Measurements from ENCODE around the gene NHLRC3. TPM values are rescaled to one million over a fixed set of nuclear protein-coding genes. Genes with fewer than 3 reads are reported as not detected.
"Not testable (repeated sequence)": the region's sequence is repeated elsewhere in the genome, so short reads cannot be mapped to it uniquely, and the experiment has no call there.

NHLRC3 gene
- total RNA-seq, 1 donor from 2014 or later, result 19.5 TPM

DNA sequence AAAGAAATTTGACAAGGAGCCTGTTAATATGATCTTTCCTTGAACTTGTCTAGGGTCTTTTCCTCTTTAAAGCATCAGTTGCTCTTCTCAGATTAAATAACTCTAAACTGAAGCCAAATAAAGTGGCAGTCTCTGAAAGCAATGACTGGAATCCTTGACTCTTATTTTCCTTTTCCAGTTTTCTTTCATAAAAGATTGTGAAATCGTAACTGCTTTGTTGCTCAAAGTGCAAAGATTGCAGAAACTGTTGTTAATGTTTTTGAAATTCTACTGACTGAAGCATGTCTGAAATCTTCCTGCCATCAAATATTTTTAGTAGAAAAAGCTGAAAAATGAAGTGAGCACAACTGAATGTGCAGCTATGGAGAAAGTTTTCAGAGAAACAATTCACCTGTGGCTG lies 1.9 kb downstream of the NHLRC3 start:
- no peak for DNase-seq (ENCODE audit: low read depth)

DNA sequence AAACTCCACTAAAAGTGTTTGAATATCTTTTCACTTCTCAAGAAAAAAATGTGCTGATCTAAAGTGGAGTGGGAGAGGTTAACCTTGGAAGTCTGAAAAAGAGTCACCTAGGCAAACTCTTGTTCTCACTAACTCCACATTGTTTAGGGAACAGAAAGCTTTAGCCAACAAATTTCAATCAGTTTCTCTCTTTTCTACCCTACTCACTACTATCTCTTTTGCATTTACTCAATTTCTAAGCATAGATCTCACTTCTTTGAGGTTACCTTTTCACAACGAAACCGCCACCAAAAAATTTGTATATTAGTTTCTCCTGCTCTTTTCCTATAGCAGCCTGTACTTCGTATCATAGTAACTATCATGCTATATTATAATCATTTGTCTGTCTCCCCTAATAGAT lies 6.3 kb downstream of the NHLRC3 start:
- no peak for DNase-seq (ENCODE audit: low read depth)

DNA sequence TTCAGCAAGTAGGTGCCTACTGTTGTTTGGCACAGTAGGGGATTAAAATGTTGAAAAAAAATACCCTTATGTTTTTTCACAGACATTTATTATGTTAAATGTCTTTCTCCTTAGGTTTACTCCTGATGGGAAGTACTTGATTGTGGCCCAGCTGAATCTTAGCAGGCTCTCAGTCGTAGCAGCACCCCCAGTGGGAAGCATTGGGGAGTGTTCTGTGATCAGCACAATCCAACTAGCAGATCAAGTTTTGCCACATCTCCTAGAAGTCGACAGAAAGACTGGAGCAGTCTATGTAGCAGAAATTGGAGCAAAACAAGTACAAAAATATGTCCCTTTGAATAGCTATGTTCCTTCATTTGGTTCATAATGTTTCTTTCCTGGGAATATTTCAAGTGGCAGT lies 9.3 kb downstream of the NHLRC3 start:
- no peak for DNase-seq (ENCODE audit: low read depth)

DNA sequence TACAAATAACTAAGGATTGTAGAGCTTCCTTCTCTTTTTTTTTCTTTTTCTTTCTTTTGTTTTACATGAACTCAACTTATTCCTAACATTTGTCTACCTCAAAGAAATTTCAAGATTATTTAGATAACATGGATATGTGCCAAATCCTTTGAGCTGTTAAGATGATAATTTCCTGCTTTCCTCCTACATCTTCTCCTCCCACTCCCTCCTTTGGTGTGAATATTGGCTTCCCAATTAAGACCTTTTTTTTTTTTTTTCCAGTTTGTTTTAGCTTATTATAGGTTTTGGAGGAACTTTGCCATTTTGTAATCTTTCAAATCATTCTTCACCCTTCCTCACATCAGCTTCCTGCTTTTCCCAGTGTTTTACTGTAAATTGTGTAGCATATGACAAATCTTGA lies 10.6 kb downstream of the NHLRC3 start:
- DNase-seq (ENCODE audit: low read depth), result no peak

- no peak for DNase-seq (ENCODE audit: low read depth)
These were observed 11.0 kb downstream of the NHLRC3 start for GRCh38 chr13:39049274-39049673.

DNA sequence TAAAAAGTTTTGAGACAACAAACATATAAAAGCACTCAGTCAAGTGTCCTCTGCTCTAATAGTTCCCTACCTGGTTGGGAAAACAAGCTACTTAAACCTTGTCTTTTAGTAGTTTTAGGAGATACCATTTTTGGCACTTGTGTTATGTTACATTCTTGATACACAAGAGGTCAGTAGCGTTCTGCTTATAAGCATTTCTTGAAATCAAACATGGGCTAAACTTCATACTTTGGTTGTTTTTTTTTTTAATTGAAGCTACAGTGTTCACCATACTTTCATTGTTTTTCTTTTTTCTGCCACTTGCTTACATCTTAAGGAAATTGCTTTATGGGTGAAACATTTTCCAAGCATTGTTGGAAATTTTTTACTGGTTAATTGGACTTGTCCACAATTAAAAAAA lies 12.9 kb downstream of the NHLRC3 start:
- DNase-seq (ENCODE audit: low read depth), result peak; percentile 40

GRCh38 chr13:39052944-39053343 lies 14.7 kb downstream of the NHLRC3 start:
- no peak for DNase-seq (ENCODE audit: low read depth)

DNA sequence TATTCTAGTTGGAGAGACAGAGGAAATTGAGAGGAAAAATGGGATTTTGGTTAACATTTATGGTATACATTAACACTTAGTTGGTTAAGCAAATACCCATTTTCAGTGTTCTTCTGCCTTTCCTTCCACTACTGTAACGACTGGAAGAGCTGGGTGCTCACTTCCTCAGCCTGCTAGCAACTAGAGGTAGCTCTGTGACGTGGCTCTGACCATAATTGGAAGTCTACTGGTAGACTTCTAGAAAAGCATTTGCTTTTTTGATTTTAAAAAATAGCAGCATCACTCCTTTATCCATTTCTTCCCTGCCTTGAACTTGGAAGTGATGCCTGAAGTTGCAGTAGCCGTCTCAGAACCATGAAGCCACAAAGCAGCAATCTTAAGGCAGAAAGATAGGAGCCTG lies 15.9 kb downstream of the NHLRC3 start:
- DNase-seq (ENCODE audit: low read depth), result no peak

DNA sequence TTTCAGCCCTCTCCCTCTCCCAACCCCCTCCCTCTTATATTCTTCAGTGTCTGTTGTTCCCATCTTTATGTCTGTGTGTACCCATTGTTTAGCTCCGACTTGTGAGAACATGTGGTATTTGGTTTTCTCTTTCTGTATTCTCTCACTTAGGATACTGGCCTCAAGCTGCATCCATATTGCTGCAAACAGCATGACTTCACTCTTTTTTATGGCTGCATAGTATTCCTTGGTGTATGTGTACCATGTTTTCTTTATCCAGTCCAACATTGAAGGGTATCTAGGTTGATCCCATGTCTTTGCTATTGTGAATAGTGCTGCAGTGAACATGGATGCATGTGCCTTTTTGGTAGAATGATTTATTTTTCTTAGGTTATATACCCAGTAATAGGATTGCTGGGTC lies 17.8 kb downstream of the NHLRC3 start:
- no peak for DNase-seq (ENCODE audit: low read depth)

- no peak for DNase-seq (ENCODE audit: low read depth)
These were observed 19.8 kb downstream of the NHLRC3 start for GRCh38 chr13:39058040-39058439.

DNA sequence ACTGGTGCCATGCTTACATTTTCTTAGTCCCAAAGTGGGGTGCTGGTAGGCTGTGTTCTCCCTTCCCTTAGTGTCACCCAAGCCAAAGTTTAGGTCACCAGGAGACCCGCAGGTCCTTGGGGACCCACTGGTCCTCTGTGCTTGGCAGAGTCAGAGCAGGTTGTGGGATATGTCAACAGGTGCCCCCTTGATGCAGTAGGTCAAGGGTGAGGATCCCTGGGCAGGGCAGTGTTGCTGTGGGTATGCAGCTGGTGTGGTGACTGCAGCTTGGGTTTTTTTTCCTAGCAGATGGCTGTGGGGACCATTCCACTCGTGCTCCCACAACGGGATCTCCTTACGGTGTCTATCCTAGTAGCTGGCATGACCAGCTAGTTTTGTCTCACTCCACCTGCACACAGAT lies 23.7 kb downstream of the NHLRC3 start:
- peak; percentile 73 for DNase-seq (ENCODE audit: low read depth)

DNA sequence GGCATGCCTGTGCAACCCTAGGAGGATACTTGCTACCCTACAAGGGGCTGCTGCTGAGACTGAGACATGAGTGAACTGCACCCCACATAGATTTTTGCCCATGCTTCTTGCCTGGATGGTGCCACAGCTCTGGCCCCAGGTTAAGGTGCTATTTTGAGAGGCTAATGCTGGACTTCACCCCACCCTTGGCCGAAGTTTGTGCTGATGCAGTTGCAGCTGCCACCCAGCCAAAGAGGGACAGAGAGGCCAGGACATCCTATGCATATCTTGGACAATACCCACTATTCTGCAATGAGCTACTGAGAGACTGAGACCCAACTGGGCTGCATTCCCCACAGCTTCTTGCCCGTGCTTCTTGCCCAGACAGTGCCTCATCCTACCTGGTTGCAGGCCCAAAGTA lies 34.6 kb downstream of the NHLRC3 start:
- no peak for DNase-seq (ENCODE audit: low read depth)

GRCh38 chr13:39073983-39074382 lies 35.7 kb downstream of the NHLRC3 start:
- no peak for DNase-seq (ENCODE audit: low read depth)

- DNase-seq (ENCODE audit: low read depth), result not testable (repeated sequence)
These were observed 48.1 kb downstream of the NHLRC3 start for GRCh38 chr13:39086251-39086945.

DNA sequence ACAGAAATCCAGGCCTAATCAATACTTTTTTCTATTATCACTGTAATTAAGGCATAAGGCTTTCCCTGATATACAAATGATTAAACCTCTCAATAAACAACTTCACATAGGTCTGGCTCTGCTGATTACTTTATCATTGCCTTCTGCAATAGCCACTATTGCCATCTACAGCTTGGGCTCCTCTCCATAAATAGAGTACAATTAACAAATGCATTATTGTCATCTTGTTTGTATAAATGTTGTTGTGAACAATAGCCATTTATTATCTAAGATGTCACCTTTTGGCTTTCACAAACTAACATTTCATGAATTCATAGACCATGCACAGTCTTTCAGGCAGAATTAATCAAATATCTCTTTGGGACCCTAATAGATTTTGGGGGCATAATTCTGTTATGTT lies 53.3 kb downstream of the NHLRC3 start:
- no peak for DNase-seq (ENCODE audit: low read depth)

DNA sequence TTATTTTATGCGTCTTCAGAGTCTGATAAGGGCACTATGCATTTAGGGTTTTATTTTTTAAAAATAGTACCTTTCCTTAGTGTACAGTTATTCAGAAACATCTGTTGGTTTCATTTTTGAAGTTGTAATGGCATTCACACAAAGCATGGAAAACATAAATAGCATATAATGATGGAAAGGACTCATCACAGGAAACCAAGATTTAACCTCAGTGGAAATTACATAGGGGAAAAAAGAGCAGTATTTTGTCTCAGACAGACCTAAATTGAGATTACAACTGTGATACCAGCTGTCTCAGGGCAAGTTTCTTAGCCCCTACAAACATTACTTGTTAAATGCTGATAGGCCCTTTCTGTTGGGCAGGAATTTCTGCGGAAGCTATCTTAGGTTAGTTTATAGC lies 57.2 kb downstream of the NHLRC3 start:
- no peak for DNase-seq (ENCODE audit: low read depth)

GRCh38 chr13:39099231-39099630 lies 61.0 kb downstream of the NHLRC3 start:
- no peak for DNase-seq (ENCODE audit: low read depth)

Other genes starting within 250 kb of the NHLRC3 start
- not detected in 2 replicates for gene STOML3, start 47.6 kb upstream of the NHLRC3 start, total RNA-seq
- 10.9 and 16.1 TPM in 2 replicates for gene PROSER1, start 367 bp upstream of the NHLRC3 start, total RNA-seq